ENCODE data around the gene ALDH1L1. TPM values are rescaled to one million over a fixed set of nuclear protein-coding genes. Genes with fewer than 3 reads are reported as not detected.
"Not testable (repeated sequence)": the region's sequence is repeated elsewhere in the genome, so short reads cannot be mapped to it uniquely, and the experiment has no call there.

The ALDH1L1 gene
- total RNA-seq, 1 donor from 2014 or later, result not detected

DNA sequence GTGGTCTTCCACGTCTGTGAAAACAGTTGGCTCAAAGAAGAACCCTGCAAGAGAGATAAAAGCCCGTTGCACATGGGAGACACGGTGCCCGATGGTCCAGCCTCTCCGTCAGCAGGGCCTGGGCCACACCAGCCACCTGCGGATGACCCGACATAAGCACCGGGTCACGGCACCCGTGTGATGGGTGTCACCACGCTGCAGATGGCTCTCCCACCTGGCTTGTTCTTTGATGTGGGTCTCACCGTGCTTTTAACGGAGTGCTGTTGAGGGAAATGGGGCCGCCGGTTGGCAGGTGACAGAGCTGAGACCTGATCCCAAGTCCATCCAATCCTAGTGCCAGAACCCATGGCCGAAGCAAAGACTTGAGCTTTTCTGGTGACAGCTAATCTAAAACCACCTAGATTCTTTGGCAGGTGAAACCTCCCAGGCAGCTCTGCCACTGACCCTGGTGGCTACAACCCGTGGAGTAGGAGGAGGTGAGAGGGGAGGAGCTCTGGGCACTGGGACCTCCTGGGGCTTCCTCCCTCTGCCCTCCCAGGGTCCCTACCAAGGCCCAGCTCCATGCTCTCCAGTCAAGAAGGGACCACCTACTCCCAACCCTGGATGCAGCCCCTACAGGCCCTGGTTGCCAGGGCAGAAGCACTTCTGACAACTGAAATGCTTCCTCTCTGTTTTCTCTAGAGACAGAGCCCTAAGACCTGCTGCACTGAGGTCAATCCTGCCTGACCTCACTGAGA, 73.0 kb downstream of the ALDH1L1 start:
- intact Hi-C loops (cut with micrococcal nuclease), result no loop called here

DNA sequence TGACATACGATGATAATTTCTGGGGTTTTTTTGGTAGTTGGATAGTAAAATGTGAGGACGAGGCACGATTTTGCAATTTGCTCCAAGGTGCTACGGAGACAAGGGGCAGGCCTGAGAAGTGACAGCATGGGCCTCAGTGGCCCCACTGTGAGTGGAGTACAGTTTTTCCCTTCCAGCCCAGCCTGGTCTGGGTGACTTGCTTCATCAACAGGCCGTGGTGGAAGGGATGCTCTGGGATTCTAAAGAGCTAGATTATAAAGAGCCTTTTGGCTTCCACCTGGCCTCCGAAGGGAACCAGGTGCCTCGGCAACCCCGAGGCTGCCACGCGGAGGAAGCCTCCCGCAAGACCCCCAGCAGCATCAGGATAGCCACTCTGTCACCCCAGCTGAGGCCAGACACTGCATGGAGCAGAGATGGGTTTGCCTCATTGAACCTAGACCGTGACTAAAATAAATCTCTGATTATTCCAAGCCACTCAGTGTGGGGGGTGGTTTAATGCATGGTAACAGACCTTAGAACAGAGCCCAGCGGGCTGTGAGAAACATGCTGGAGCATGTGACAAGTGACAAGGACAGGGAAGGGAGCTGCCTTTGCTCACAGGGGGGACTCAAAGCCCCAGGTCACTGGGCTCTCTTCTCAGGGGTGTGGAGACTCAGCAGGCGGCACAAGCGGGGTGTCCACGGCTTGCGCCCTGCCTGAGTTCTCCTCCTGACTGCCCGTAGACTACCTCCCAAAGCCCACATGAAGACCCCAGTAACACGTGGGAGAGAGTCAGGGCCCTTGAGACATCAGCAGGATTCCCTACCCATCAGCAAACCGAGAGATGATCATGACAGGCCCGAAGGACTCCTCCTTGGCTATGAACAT, 73.8 kb downstream of the ALDH1L1 start:
- intact Hi-C loops (cut with micrococcal nuclease), result no loop called here

- intact Hi-C loops (cut with micrococcal nuclease), result no loop called here
Observed at GRCh38 chr3:126105691-126106187, 74.6 kb downstream of the ALDH1L1 start.

- intact Hi-C loops (cut with micrococcal nuclease), result no loop called here
Observed at GRCh38 chr3:126104742-126105605, 75.4 kb downstream of the ALDH1L1 start.

DNA sequence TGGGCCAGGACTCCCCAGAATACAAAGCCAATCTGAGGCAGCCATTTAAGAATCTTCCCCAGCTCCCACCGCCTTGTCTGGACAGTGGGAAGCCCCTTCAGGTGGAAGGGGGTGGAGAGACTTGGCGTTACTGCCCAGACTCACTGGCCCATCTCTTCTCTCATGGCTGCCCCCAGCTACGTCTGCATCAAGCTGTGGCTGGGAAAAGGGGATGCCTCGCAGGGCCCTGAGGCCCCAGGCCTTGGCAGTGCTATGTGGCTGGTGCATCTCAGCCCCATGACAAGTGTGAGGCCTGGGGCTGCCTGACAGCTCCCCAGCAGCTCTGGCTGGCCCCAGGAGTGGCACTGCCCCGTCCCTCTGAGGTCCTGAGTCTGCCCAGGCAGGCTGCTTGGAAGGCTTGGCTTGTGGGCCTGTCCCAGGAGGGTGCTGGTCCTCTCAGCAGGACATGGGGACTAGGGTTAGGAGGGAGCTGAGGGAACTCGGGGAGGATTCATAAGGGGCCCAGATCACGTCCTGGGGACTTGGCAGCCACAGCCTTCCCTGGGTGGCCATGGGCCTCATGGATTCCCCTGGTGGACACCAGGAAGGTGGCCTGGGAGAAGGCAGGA, 76.3 kb downstream of the ALDH1L1 start:
- intact Hi-C loops (cut with micrococcal nuclease), result no loop called here

DNA sequence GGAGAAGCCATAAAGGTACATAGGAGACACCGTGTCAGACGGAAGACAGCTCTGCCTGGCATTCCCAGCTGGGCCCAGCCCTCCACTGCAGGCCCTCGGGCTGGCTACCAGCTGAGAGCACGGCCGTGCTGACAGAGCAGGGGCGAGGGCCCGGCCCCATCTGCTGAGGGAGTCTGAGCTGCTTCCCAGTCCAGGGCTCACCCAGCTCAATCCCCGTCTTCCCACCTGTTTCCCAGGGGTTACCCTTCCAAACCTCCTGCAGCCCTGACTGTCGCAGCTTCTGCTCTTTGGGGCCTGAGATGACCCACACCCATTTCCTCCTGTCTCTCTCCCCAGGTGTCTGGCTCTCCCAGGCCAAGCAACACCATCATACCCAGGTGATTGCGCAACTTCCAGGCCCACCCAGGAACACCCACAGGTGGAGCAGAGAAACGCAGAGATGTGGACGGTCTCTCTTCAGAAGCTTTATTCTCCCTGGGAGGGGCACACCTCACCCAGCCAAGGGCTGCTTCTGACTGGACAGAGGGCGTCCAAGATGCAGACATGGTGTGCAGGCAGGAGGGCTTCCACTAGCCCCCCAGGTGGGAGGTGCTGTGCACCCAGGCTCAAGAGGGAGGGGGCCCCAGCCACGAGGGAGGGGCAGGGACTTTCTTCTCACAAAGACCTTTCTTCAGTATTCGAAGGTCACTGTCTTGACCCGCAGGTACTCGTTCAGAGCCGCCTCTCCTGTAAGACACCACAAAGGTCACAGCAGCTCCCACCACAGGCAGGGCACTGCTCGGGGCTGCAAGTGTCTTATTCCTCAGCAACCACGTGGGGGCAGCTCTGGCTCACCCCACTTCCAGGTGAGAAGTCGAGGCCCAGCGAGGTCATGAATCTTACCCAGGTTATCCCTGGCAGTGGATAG, 77.0 kb downstream of the ALDH1L1 start:
- intact Hi-C loops (cut with micrococcal nuclease), result no loop called here

DNA sequence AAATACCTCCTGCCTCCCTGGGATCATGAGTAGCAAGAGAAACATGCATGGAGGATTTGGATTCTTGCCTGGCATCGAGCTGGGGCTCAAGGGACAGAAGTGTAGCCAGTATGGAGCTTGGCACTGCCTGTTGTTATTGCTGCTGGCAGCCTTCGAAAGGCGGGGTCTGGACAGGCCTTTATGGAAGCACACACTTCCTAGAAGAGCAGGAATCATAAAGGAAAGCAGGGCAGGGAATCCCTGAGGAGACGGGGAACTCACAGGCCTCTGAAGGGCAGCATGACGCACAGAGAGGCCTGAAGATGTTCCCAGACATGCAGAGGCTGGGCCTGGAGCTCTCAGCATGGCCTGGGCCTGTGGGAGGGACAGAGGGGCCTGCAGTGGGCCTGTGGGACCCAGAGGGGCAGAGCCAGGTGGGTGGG, 77.8 kb downstream of the ALDH1L1 start:
- intact Hi-C loops (cut with micrococcal nuclease), result no loop called here

DNA sequence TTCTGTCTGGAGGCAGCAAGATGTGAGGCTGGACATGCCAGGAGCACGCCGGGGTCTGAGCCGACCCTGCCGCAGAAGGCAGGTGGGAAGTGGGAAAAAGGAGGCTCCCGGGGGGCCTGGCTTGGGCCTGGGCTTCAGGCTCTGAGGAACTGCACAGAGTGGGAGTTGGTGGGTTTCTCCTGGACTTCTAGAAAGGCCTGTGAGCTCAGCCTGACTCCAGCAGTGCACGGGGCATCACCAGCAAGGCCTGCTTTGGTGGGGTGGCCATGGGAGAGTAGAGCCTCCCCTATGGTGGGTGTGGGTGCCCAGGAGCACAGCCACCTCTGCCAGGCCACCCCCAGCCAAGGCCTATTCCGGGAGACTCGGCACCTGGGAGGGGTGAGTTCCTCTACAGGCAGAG, 78.4 kb downstream of the ALDH1L1 start:
- intact Hi-C loops (cut with micrococcal nuclease), result no loop called here

GRCh38 chr3:126101521-126101982, 78.8 kb downstream of the ALDH1L1 start:
- intact Hi-C loops (cut with micrococcal nuclease), result no loop called here

DNA sequence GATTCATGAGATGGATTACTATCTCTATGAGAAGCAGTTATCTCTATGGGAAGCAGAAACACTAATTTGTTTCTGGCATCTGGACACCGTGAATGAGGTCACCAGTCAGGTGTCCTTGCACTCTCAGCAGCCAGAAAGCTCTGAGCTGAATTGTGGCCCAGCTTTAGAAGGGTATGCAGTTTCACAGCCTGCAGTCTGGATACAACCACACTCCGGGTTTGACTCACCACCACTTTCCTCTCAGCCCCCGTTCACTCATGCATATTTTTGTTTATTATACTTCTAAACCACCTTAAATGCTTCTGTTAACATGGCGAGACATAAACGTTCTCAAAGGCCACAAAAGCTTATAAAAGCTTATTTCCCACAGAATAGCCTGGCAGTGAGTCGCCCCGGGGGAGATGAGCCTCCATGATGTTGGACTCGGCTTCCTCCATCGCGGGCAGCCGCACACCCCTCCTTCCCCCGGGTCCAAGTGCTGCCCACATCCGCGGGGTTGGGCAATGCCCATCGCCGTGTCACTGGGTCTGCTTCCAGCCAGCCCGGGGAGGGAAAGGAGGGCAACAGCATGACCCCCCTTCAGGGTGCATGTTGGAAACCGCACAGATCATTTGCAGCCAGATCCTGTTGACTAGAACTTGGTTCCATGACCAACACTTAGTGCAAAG, 79.6 kb downstream of the ALDH1L1 start:
- intact Hi-C loops (cut with micrococcal nuclease), result no loop called here

- intact Hi-C loops (cut with micrococcal nuclease), result no loop called here
Observed at GRCh38 chr3:126100269-126100633, 80.1 kb downstream of the ALDH1L1 start.

- intact Hi-C loops (cut with micrococcal nuclease), result no loop called here
Observed at GRCh38 chr3:126098391-126098858, 82.0 kb downstream of the ALDH1L1 start.

- intact Hi-C loops (cut with micrococcal nuclease), result no loop called here
Observed at GRCh38 chr3:126097801-126098200, 82.6 kb downstream of the ALDH1L1 start.

DNA sequence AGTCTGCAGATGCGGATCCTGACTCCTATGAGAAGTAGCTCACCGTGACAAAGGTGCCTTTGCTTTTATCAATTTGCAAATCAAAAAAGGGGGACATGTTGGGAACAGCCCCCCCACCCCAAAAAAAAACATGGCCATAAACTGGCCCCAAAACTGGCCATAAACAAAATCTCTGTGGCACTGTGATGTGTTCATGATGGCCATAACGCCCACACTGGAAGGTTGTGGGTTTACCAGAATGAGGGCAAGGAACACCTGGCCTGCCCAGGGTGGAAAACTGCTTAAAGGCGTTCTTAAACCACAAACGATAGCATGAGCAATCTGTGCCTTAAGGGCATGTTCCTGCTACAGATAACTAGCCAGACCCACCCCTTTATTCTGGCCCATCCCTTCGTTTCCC, 84.1 kb downstream of the ALDH1L1 start:
- intact Hi-C loops (cut with micrococcal nuclease), result not testable (repeated sequence)

- intact Hi-C loops (cut with micrococcal nuclease), result not testable (repeated sequence)
Observed at GRCh38 chr3:126092128-126092527, 88.3 kb downstream of the ALDH1L1 start.

- intact Hi-C loops (cut with micrococcal nuclease), result loop anchor here (10.0 kb wide), 2 partner anchors 1507 to 1967 kb away; partner anchors contain the start of genes MCM2, SEC61A1 and TPRA1
Observed at GRCh38 chr3:126087552-126088175, 92.7 kb downstream of the ALDH1L1 start.

GRCh38 chr3:126085841-126086240, 94.5 kb downstream of the ALDH1L1 start:
- intact Hi-C loops (cut with micrococcal nuclease), result loop anchor here (2.0 to 10.0 kb wide), 3 partner anchors 271 to 1969 kb away; partner anchors contain the start of genes KLF15, MCM2, SEC61A1 and TPRA1

- intact Hi-C loops (cut with micrococcal nuclease), result loop anchor here (2.0 to 10.0 kb wide), 3 partner anchors 272 to 1970 kb away; partner anchors contain the start of genes KLF15, MCM2, SEC61A1 and TPRA1
Observed at GRCh38 chr3:126085276-126085675, 95.1 kb downstream of the ALDH1L1 start.

Data from T-helper 1 cell treated with Interleukin-12 subunit alpha and Interleukin-12 subunit beta and Interleukin-4 antibody, amounts not matched to agents 30 ng/mL and 1 ng/mL, for 36 hours (primary cell).